Liver (tissue), 3 donors: ENCODE data around the gene SLC2A1.

Experiments used
- CTCF ChIP-seq: fragments of 150-350 bp; IDR thresholded peaks from 2 replicates; pipeline ENCODE4 v1.5.1; 2017; ENCODE audit warnings: improper control_type of control experiment, low read depth, low read length; ENCODE audit not compliant: missing input control
- GABPA ChIP-seq, 2 donors: IDR thresholded peaks in 1 of 2; conservative IDR thresholded peaks in 1 of 2; 2 replicates each; pipeline ENCODE4 v1.6.1; 2016; ENCODE audit warnings: antibody characterized with exemption in 2 of 2, mild to moderate bottlenecking in 1 of 2, moderate library complexity in 1 of 2
- HNF4G ChIP-seq: IDR thresholded peaks from 2 replicates; pipeline ENCODE4 v1.6.1; 2016; ENCODE audit warnings: antibody characterized with exemption
- MAX ChIP-seq: IDR thresholded peaks from 2 replicates; pipeline ENCODE4 v1.6.1; 2016; ENCODE audit warnings: antibody characterized with exemption
- RAD21 ChIP-seq, 2 donors: IDR thresholded peaks; 2 replicates each; pipeline ENCODE4 v1.6.1; 2016; ENCODE audit warnings: antibody characterized with exemption in 2 of 2, mild to moderate bottlenecking in 2 of 2
- REST ChIP-seq: IDR thresholded peaks from 2 replicates; pipeline ENCODE4 v1.6.1; 2016; ENCODE audit warnings: antibody characterized with exemption, mild to moderate bottlenecking
- SP1 ChIP-seq: IDR thresholded peaks from 2 replicates; pipeline ENCODE4 v1.6.1; 2018; ENCODE audit warnings: antibody characterized with exemption, mild to moderate bottlenecking
- YY1 ChIP-seq: IDR thresholded peaks from 2 replicates; pipeline ENCODE4 v1.6.1; 2016; ENCODE audit warnings: antibody characterized with exemption, mild to moderate bottlenecking
- donor health status: healthy.
- donor health status: healthy.

GRCh38 chr1:42947117-42947516, 11.6 kb downstream of the SLC2A1 start:
- TF ChIP-seq CTCF (no peak), YY1 (no peak), MAX (no peak), GABPA (IDR thresholded peaks at IDR 0.05 in 1 of 2, conservative IDR thresholded peaks at IDR 0.05 in 1 of 2) (no peak), RAD21 (IDR thresholded peaks at IDR 0.05) (no peak), REST (no peak), SP1 (no peak), HNF4G (no peak)
